Activated naive CD4-positive, alpha-beta T cell treated with anti-CD3 and anti-CD28 coated beads, Interleukin-2, amount 50 U/mL, for 24 hours (primary cell): ENCODE data around the gene LYRM9.

Experiments used
- H3K27ac Mint-ChIP-seq: one replicate; pipeline ENCODE4 v1.8.0; 2021; ENCODE audit warnings: mild to moderate bottlenecking, mixed read lengths
- H3K27me3 Mint-ChIP-seq: one replicate; pipeline ENCODE4 v1.8.0; 2021; ENCODE audit warnings: mixed read lengths
- H3K36me3 Mint-ChIP-seq: one replicate; pipeline ENCODE4 v1.8.0; 2021; ENCODE audit warnings: mixed read lengths
- H3K4me1 Mint-ChIP-seq: one replicate; pipeline ENCODE4 v1.8.0; 2021; ENCODE audit warnings: mixed read lengths
- H3K4me3 Mint-ChIP-seq: one replicate; pipeline ENCODE4 v1.8.0; 2021; ENCODE audit warnings: mild to moderate bottlenecking, mixed read lengths
- H3K9me3 Mint-ChIP-seq: one replicate; pipeline ENCODE4 v1.8.0; 2021; ENCODE audit warnings: mixed read lengths

LYRM9 gene

GRCh38 chr17:27892866-27893769, at the start of gene LYRM9:
TSS of gene LYRM9 (minus strand) at chr17:27893365. CDS start at chr17:27882694, 10,671 bp downstream.
- Mint-ChIP-seq H3K27ac (peak within 1 kb of the TSS; percentile 81), H3K9me3 (no peaks in the 10 kb centered on the region), H3K36me3 (peaks cover 2% of the 10 kb centered on the region), H3K4me1 (peaks cover 33% of the 10 kb centered on the region), H3K4me3 (peak within 1 kb of the TSS; percentile 89), H3K27me3 (peaks cover 8% of the 10 kb centered on the region)

GRCh38 chr17:27940503-27941428, 47.6 kb upstream of the LYRM9 start:
- no peaks in the 10 kb centered on the region for H3K36me3 Mint-ChIP-seq
- H3K4me1 Mint-ChIP-seq: no peaks in the 10 kb centered on the region
- H3K9me3 Mint-ChIP-seq: no peaks in the 10 kb centered on the region
- H3K27me3 Mint-ChIP-seq: peaks cover 3% of the 10 kb centered on the region
- no peak overlapping the region for H3K27ac Mint-ChIP-seq
- H3K4me3 Mint-ChIP-seq: no peak overlapping the region

GRCh38 chr17:27939474-27940465, 46.6 kb upstream of the LYRM9 start:
- Mint-ChIP-seq H3K27ac (no peak overlapping the region), H3K4me1 (no peaks in the 10 kb centered on the region), H3K27me3 (peaks cover 12% of the 10 kb centered on the region), H3K4me3 (no peak overlapping the region), H3K9me3 (no peaks in the 10 kb centered on the region), H3K36me3 (no peaks in the 10 kb centered on the region)

GRCh38 chr17:27938864-27939263, 45.7 kb upstream of the LYRM9 start:
- H3K27ac Mint-ChIP-seq: no peak overlapping the region
- no peaks in the 10 kb centered on the region for H3K36me3 Mint-ChIP-seq
- no peaks in the 10 kb centered on the region for H3K9me3 Mint-ChIP-seq
- H3K27me3 Mint-ChIP-seq: peaks cover 13% of the 10 kb centered on the region
- no peak overlapping the region for H3K4me3 Mint-ChIP-seq
- H3K4me1 Mint-ChIP-seq: no peaks in the 10 kb centered on the region

GRCh38 chr17:27938241-27938640, 45.1 kb upstream of the LYRM9 start:
- Mint-ChIP-seq H3K4me3 (no peak overlapping the region), H3K27me3 (peaks cover 13% of the 10 kb centered on the region), H3K9me3 (no peaks in the 10 kb centered on the region), H3K27ac (no peak overlapping the region), H3K36me3 (no peaks in the 10 kb centered on the region), H3K4me1 (no peaks in the 10 kb centered on the region)

GRCh38 chr17:27937025-27937546, 43.9 kb upstream of the LYRM9 start:
- Mint-ChIP-seq H3K4me1 (no peaks in the 10 kb centered on the region), H3K36me3 (no peaks in the 10 kb centered on the region), H3K4me3 (no peak overlapping the region), H3K9me3 (no peaks in the 10 kb centered on the region), H3K27ac (no peak overlapping the region), H3K27me3 (peaks cover 13% of the 10 kb centered on the region)

GRCh38 chr17:27930000-27930399, 36.8 kb upstream of the LYRM9 start:
- H3K36me3 Mint-ChIP-seq: peaks cover 2% of the 10 kb centered on the region
- no peaks in the 10 kb centered on the region for H3K4me1 Mint-ChIP-seq
- no peak overlapping the region for H3K4me3 Mint-ChIP-seq
- H3K27me3 Mint-ChIP-seq: peaks cover 5% of the 10 kb centered on the region
- no peak overlapping the region for H3K27ac Mint-ChIP-seq
- no peaks in the 10 kb centered on the region for H3K9me3 Mint-ChIP-seq

GRCh38 chr17:27928587-27928986, 35.4 kb upstream of the LYRM9 start:
- H3K4me1 Mint-ChIP-seq: no peaks in the 10 kb centered on the region
- no peaks in the 10 kb centered on the region for H3K9me3 Mint-ChIP-seq
- H3K36me3 Mint-ChIP-seq: peaks cover 2% of the 10 kb centered on the region
- H3K27me3 Mint-ChIP-seq: peaks cover 3% of the 10 kb centered on the region
- H3K4me3 Mint-ChIP-seq: no peak overlapping the region
- H3K27ac Mint-ChIP-seq: no peak overlapping the region

GRCh38 chr17:27927781-27928180, 34.6 kb upstream of the LYRM9 start:
- Mint-ChIP-seq H3K4me3 (no peak overlapping the region), H3K9me3 (no peaks in the 10 kb centered on the region), H3K27ac (no peak overlapping the region), H3K36me3 (peaks cover 2% of the 10 kb centered on the region), H3K27me3 (peaks cover 3% of the 10 kb centered on the region), H3K4me1 (no peaks in the 10 kb centered on the region)

GRCh38 chr17:27921599-27921998, 28.4 kb upstream of the LYRM9 start:
- no peaks in the 10 kb centered on the region for H3K4me1 Mint-ChIP-seq
- H3K36me3 Mint-ChIP-seq: no peaks in the 10 kb centered on the region
- H3K4me3 Mint-ChIP-seq: no peak overlapping the region
- no peaks in the 10 kb centered on the region for H3K9me3 Mint-ChIP-seq
- H3K27ac Mint-ChIP-seq: no peak overlapping the region
- no peaks in the 10 kb centered on the region for H3K27me3 Mint-ChIP-seq

- H3K4me3 Mint-ChIP-seq: no peak overlapping the region
- no peaks in the 10 kb centered on the region for H3K27me3 Mint-ChIP-seq
- H3K27ac Mint-ChIP-seq: no peak overlapping the region
- H3K4me1 Mint-ChIP-seq: no peaks in the 10 kb centered on the region
- H3K9me3 Mint-ChIP-seq: no peaks in the 10 kb centered on the region
- no peaks in the 10 kb centered on the region for H3K36me3 Mint-ChIP-seq
These were observed 27.9 kb upstream of the LYRM9 start for GRCh38 chr17:27921077-27921476.

GRCh38 chr17:27920569-27920968, 27.4 kb upstream of the LYRM9 start:
- no peak overlapping the region for H3K27ac Mint-ChIP-seq
- H3K4me1 Mint-ChIP-seq: no peaks in the 10 kb centered on the region
- no peaks in the 10 kb centered on the region for H3K9me3 Mint-ChIP-seq
- H3K36me3 Mint-ChIP-seq: no peaks in the 10 kb centered on the region
- H3K27me3 Mint-ChIP-seq: no peaks in the 10 kb centered on the region
- no peak overlapping the region for H3K4me3 Mint-ChIP-seq

GRCh38 chr17:27919079-27919478, 25.9 kb upstream of the LYRM9 start:
- Mint-ChIP-seq H3K9me3 (no peaks in the 10 kb centered on the region), H3K27ac (no peak overlapping the region), H3K4me1 (no peaks in the 10 kb centered on the region), H3K36me3 (no peaks in the 10 kb centered on the region), H3K27me3 (no peaks in the 10 kb centered on the region), H3K4me3 (no peak overlapping the region)

GRCh38 chr17:27918498-27918897, 25.3 kb upstream of the LYRM9 start:
- H3K27me3 Mint-ChIP-seq: no peaks in the 10 kb centered on the region
- no peaks in the 10 kb centered on the region for H3K36me3 Mint-ChIP-seq
- no peaks in the 10 kb centered on the region for H3K9me3 Mint-ChIP-seq
- H3K27ac Mint-ChIP-seq: no peak overlapping the region
- H3K4me1 Mint-ChIP-seq: no peaks in the 10 kb centered on the region
- H3K4me3 Mint-ChIP-seq: no peak overlapping the region

GRCh38 chr17:27917000-27917399, 23.8 kb upstream of the LYRM9 start:
- Mint-ChIP-seq H3K27me3 (no peaks in the 10 kb centered on the region), H3K4me1 (no peaks in the 10 kb centered on the region), H3K36me3 (no peaks in the 10 kb centered on the region), H3K27ac (no peak overlapping the region), H3K9me3 (no peaks in the 10 kb centered on the region), H3K4me3 (no peak overlapping the region)
